CD14-positive monocyte (primary cell): Measurements from ENCODE around the gene SPTBN4. TPM values are rescaled to one million over a fixed set of nuclear protein-coding genes. Genes with fewer than 3 reads are reported as not detected.

Experiments used
- DNase-seq, 3 donors: peaks; one replicate each; pipeline ENCODE4 v3.0.0-alpha.2; 2011 to 2022
- H2AFZ ChIP-seq: 2 replicates; pipeline ENCODE4 v1.6.0; 2012; ENCODE audit warnings: mild to moderate bottlenecking, low read depth, low read length, inconsistent platforms; ENCODE audit not compliant: insufficient read depth, poor library complexity, severe bottlenecking
- H3K27ac ChIP-seq, 2 donors: 1 replicate in 1 of 2; 2 replicates in 1 of 2; pipeline ENCODE4 v1.5.1; 2012 to 2013; ENCODE audit warnings: low read length in 2 of 2, control low read depth in 1 of 2, inconsistent platforms in 1 of 2, low read depth in 1 of 2, mild to moderate bottlenecking in 1 of 2
- H3K27me3 ChIP-seq, 2 donors: one replicate each; pipeline versions ENCODE4 v1.6.0 to v1.6.1; 2011 to 2013; ENCODE audit warnings: low read length in 2 of 2; ENCODE audit not compliant: control insufficient read depth in 2 of 2, insufficient read depth in 2 of 2
- H3K36me3 ChIP-seq, 2 donors: replicated peaks in 1 of 2; 1 replicate in 1 of 2; 2 replicates in 1 of 2; pipeline versions ENCODE4 v1.5.1 to v1.6.1; 2012 to 2013; ENCODE audit warnings: low read length in 2 of 2, control low read depth in 1 of 2, inconsistent platforms in 1 of 2, mild to moderate bottlenecking in 1 of 2; ENCODE audit not compliant: insufficient read depth in 2 of 2, control insufficient read depth in 1 of 2
- H3K4me1 ChIP-seq, 2 donors: 1 replicate in 1 of 2; 2 replicates in 1 of 2; pipeline versions ENCODE4 v1.5.1 to v1.6.1; 2012 to 2013; ENCODE audit warnings: low read length in 2 of 2, control low read depth in 1 of 2, inconsistent platforms in 1 of 2, mild to moderate bottlenecking in 1 of 2, moderate library complexity in 1 of 2; ENCODE audit not compliant: insufficient read depth in 2 of 2, control insufficient read depth in 1 of 2
- H3K4me2 ChIP-seq: replicated peaks from 2 replicates; pipeline ENCODE3; 2012; ENCODE audit warnings: low read length, moderate library complexity, mild to moderate bottlenecking; ENCODE audit not compliant: poor library complexity, severe bottlenecking; ENCODE audit errors: extremely low read depth
- H3K4me3 ChIP-seq, 3 experiments: fragments of 200-600 bp in 1 of 3; sonication (generic) in 1 of 3; replicated peaks in 1 of 3; 1 replicate in 2 of 3; 2 replicates in 1 of 3; pipeline ENCODE4 v1.5.1; 2011 to 2013; ENCODE audit warnings: low read length in 3 of 3, mild to moderate bottlenecking in 3 of 3, control low read depth in 2 of 3, low read depth in 2 of 3, inconsistent platforms in 1 of 3, moderate library complexity in 1 of 3
- H3K79me2 ChIP-seq: 2 replicates; pipeline ENCODE4 v1.6.0; 2012; ENCODE audit warnings: mild to moderate bottlenecking, control low read depth, inconsistent platforms, low read length, moderate library complexity; ENCODE audit not compliant: insufficient read depth
- H3K9ac ChIP-seq: 2 replicates; pipeline ENCODE4 v1.6.0; 2017; ENCODE audit warnings: low read length, mild to moderate bottlenecking; ENCODE audit not compliant: insufficient read depth, poor library complexity, severe bottlenecking
- H3K9me3 ChIP-seq, 2 donors: replicated peaks in 1 of 2; 1 replicate in 1 of 2; 2 replicates in 1 of 2; pipeline versions ENCODE4 v1.5.1 to v1.6.1; 2012 to 2013; ENCODE audit warnings: low read length in 2 of 2, control low read depth in 1 of 2; ENCODE audit not compliant: control insufficient read depth in 1 of 2, insufficient read depth in 1 of 2
- H4K20me1 ChIP-seq: 2 replicates; pipeline ENCODE4 v1.6.0; 2012; ENCODE audit warnings: mild to moderate bottlenecking, low read length, control low read depth, moderate library complexity; ENCODE audit not compliant: insufficient read depth
- H3K27ac Mint-ChIP-seq, 7 donors: one replicate each; pipeline ENCODE4 v1.8.0; 2020; ENCODE audit warnings: mild to moderate bottlenecking in 7 of 7, mixed read lengths in 7 of 7, moderate library complexity in 6 of 7, inconsistent platforms in 2 of 7
- H3K27me3 Mint-ChIP-seq, 3 donors: one replicate each; pipeline ENCODE4 v1.8.0; 2021 to 2022; ENCODE audit warnings: low read depth in 3 of 3, mild to moderate bottlenecking in 3 of 3, mixed read lengths in 3 of 3, moderate library complexity in 3 of 3, inconsistent platforms in 1 of 3
- H3K36me3 Mint-ChIP-seq, 2 donors: one replicate each; pipeline ENCODE4 v1.8.0; 2020; ENCODE audit warnings: mixed read lengths in 2 of 2, inconsistent platforms in 1 of 2, mild to moderate bottlenecking in 1 of 2
- H3K4me1 Mint-ChIP-seq: one replicate; pipeline ENCODE4 v1.8.0; 2020; ENCODE audit warnings: mild to moderate bottlenecking, mixed read lengths
- H3K4me3 Mint-ChIP-seq, 2 donors: one replicate each; pipeline ENCODE4 v1.8.0; 2020; ENCODE audit warnings: mild to moderate bottlenecking in 2 of 2, mixed read lengths in 2 of 2, moderate library complexity in 1 of 2
- H3K9me3 Mint-ChIP-seq, 7 donors: one replicate each; pipeline ENCODE4 v1.8.0; 2020 to 2022; ENCODE audit warnings: mixed read lengths in 7 of 7, mild to moderate bottlenecking in 6 of 7, moderate library complexity in 6 of 7, inconsistent platforms in 2 of 7
- WGBS: methylation state at CpG from one replicate; pipeline ENCODE4 v1.1.5; 2013; ENCODE audit warnings: missing lambda C conversion rate; ENCODE audit not compliant: insufficient coverage; 5-methylcytosine and 5-hydroxymethylcytosine counted together
- intact Hi-C, 2 donors: fragments of 100-400 bp; cut with micrococcal nuclease; formaldehyde crosslinking; loops; one replicate each; pipeline versions ENCODE4 v1.15.0 to v1.15.1; 2023
- polyA plus RNA-seq, 3 donors: library from polyadenylated mRNA; depleted of rRNA in 1 of 3; unstranded in 2 of 3; stranded (reverse) in 1 of 3; fragments of 300-500 nt in 2 of 3; fragments of >200 nt in 1 of 3; fragmentation: Illumina TruSeq in 2 of 3; gene quantifications; 1 replicate in 2 of 3; 2 replicates in 1 of 3; pipeline ENCODE4 v1.2.3, GENCODE V29; 2012 to 2021
- TF ChIP-seq, protein P1 (sequence below): fragments of 200-600 bp; IDR thresholded peaks from one replicate; pipeline ENCODE4 v1.8.0; 2022; ENCODE audit warnings: antibody characterized with exemption, mild to moderate bottlenecking

SPTBN4 gene
- polyA plus RNA-seq, 3 donors = 0.07 TPM; not detected in 2

DNA sequence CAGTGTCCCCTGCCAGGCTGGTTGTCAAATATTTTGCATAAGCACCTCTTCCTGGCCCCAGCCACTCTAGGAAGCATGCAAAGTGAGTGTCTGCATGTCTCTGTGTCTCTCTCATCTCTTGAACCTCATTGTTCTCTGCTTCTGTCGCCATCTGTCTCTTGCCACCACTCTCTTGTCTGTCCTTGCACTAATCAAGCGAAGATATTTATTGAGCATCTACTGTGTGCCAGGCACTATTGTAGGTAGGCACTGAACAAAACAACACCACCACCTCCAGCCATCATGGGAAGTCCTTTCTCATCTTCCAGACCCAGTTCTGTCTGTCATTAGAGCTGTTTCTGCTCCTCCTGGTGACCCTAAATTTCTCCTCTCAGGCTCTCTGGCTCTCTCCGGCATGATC lies 57.9 kb downstream of the SPTBN4 start:
- Mint-ChIP-seq H3K4me1 (peaks cover 7% of the 10 kb centered on the region), H3K27ac (no peak overlapping the region), H3K36me3 (peaks cover 0 to 2% of the 10 kb centered on the region in 2 donors), H3K4me3 (no peak overlapping the region), H3K27me3 (peaks cover 17 to 47% (median 37%) of the 10 kb centered on the region in 3 donors), H3K9me3 (peaks cover 0 to 1% (median 0%) of the 10 kb centered on the region in 7 donors)
- Histone ChIP-seq H3K4me3 (no peak overlapping the region), H3K27me3 (peaks cover 8 to 18% of the 10 kb centered on the region in 2 donors), H3K36me3 (no peaks in the 10 kb centered on the region), H3K9ac (no peak overlapping the region), H3K9me3 (no peaks in the 10 kb centered on the region), H4K20me1 (no peaks in the 10 kb centered on the region), H3K27ac (no peak overlapping the region), H3K4me2 (no peak overlapping the region), H2AFZ (no peak overlapping the region), H3K4me1 (peaks cover 8 to 11% of the 10 kb centered on the region in 2 donors), H3K79me2 (no peaks in the 10 kb centered on the region)
- no peak for DNase-seq
- intact Hi-C loops = loop anchor here (5.0 to 10.0 kb wide), 3 partner anchors 62 to 220 kb away; partner anchors contain the start of gene LTBP4 (in 1 of the 2)
- WGBS = 100% methylated on average over 1 of the region's 3 CpGs
- TF ChIP-seq, protein P1, sequence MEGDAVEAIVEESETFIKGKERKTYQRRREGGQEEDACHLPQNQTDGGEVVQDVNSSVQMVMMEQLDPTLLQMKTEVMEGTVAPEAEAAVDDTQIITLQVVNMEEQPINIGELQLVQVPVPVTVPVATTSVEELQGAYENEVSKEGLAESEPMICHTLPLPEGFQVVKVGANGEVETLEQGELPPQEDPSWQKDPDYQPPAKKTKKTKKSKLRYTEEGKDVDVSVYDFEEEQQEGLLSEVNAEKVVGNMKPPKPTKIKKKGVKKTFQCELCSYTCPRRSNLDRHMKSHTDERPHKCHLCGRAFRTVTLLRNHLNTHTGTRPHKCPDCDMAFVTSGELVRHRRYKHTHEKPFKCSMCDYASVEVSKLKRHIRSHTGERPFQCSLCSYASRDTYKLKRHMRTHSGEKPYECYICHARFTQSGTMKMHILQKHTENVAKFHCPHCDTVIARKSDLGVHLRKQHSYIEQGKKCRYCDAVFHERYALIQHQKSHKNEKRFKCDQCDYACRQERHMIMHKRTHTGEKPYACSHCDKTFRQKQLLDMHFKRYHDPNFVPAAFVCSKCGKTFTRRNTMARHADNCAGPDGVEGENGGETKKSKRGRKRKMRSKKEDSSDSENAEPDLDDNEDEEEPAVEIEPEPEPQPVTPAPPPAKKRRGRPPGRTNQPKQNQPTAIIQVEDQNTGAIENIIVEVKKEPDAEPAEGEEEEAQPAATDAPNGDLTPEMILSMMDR = no peak

GRCh38 chr19:40525234-40526051 lies 58.6 kb downstream of the SPTBN4 start:
- H3K4me3 Mint-ChIP-seq = peak overlapping the region in 1 of 2 donors; percentile 8

More at GRCh38 chr19:40525234-40526051, 58.6 kb downstream of the SPTBN4 start:
- no peak overlapping the region for H3K27ac ChIP-seq
- no peak overlapping the region for H3K4me2 ChIP-seq
- TF ChIP-seq, protein P1 = no peak
- H3K36me3 ChIP-seq = no peaks in the 10 kb centered on the region
- no peak overlapping the region for H2AFZ ChIP-seq
- peaks cover 12% of the 10 kb centered on the region for H3K4me1 Mint-ChIP-seq
- H3K27ac Mint-ChIP-seq = no peak overlapping the region
- no peaks in the 10 kb centered on the region for H3K9me3 ChIP-seq
- peaks cover 13 to 17% of the 10 kb centered on the region in 2 donors for H3K4me1 ChIP-seq
- H3K9me3 Mint-ChIP-seq = peaks cover 0 to 1% (median 0%) of the 10 kb centered on the region in 7 donors
- intact Hi-C loops = loop anchor here (5.0 to 10.0 kb wide), 3 partner anchors 63 to 221 kb away; partner anchors contain the start of gene LTBP4 (in 1 of the 2)
- H4K20me1 ChIP-seq = no peaks in the 10 kb centered on the region
- H3K27me3 Mint-ChIP-seq = peaks cover 18 to 44% (median 36%) of the 10 kb centered on the region in 3 donors
- DNase-seq = no peak
- H3K27me3 ChIP-seq = peaks cover 9 to 15% of the 10 kb centered on the region in 2 donors
- H3K9ac ChIP-seq = no peak overlapping the region
- 71% methylated on average over 8 of the region's 12 CpGs for WGBS
- H3K4me3 ChIP-seq = no peak overlapping the region
- H3K36me3 Mint-ChIP-seq = peaks cover 0 to 3% of the 10 kb centered on the region in 2 donors
- no peaks in the 10 kb centered on the region for H3K79me2 ChIP-seq
